Measurements from ENCODE around the gene GTF2B. TPM values are rescaled to one million over a fixed set of nuclear protein-coding genes. Genes with fewer than 3 reads are reported as not detected.

Gene GTF2B
- total and polyA plus RNA-seq, 9 of the 15 experiments (the other 6 are each of a cell fraction or from before 2014, with no cell fraction given): 34.5 to 113 (median 66.0) TPM

DNA sequence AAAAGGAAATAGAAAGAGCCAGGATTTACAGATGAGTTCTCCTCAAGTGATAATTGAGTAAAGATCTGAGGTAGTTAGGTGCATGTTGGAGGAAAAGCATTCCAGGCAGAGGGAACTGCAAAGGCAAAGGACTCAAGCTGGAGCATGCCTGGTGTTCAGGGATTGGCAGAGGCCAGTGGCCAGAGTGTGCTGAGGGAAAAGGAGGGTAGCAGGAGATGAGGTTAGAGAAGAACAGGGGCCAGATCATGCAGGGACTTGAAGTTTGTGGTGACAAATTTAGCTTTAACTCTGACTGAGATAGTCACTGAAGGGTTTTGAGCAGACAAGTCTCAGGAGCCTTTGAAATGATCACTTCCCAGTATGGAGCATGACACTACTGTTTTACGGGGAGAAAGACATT lies 19.0 kb upstream of the GTF2B start (continued):
- TF ChIP-seq, protein P1, sequence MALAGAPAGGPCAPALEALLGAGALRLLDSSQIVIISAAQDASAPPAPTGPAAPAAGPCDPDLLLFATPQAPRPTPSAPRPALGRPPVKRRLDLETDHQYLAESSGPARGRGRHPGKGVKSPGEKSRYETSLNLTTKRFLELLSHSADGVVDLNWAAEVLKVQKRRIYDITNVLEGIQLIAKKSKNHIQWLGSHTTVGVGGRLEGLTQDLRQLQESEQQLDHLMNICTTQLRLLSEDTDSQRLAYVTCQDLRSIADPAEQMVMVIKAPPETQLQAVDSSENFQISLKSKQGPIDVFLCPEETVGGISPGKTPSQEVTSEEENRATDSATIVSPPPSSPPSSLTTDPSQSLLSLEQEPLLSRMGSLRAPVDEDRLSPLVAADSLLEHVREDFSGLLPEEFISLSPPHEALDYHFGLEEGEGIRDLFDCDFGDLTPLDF (CRISPR knock-in tag; IDR thresholded peaks at IDR 0.05): no peak
- TF ChIP-seq ZKSCAN3 (CRISPR knock-in tag; IDR thresholded peaks at IDR 0.05) (no peak), E2F3 (CRISPR knock-in tag; IDR thresholded peaks at IDR 0.05) (no peak), ZNF551 (CRISPR knock-in tag; IDR thresholded peaks at IDR 0.05) (no peak), HLTF (IDR thresholded peaks at IDR 0.05) (no peak), FOS (IDR thresholded peaks at IDR 0.05; ENCODE audit: extremely low read depth, insufficient read length) (no peak), MYBL2 (IDR thresholded peaks at IDR 0.05; ENCODE audit: low read depth) (no peak), MYBL2 (CRISPR knock-in tag; IDR thresholded peaks at IDR 0.05; ENCODE audit: borderline replicate concordance) (no peak)
- TF ChIP-seq, protein P2, sequence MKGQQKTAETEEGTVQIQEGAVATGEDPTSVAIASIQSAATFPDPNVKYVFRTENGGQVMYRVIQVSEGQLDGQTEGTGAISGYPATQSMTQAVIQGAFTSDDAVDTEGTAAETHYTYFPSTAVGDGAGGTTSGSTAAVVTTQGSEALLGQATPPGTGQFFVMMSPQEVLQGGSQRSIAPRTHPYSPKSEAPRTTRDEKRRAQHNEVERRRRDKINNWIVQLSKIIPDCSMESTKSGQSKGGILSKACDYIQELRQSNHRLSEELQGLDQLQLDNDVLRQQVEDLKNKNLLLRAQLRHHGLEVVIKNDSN (CRISPR knock-in tag; IDR thresholded peaks at IDR 0.05): no peak

DNA sequence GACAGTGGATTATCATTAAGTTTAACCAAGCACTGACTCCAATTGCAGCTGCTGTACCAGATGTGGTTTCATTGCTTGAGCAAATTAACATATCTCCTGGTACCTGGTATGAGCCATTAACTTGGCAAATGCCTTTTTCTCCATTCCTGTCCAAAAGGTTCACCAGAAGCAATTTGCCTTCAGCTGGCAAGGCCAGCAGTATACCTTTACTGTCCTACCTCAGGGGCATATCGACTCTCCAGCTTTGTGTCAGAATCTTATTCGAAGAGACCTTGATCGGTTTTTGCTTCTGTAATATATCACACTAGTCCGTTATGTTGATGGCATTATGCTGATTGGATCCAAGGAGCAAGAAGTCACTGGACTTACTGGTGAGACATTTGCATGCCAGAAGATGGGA lies 9.5 kb upstream of the GTF2B start:
- Histone ChIP-seq H3K4me1 (replicated peaks in 1 of 2; ENCODE audit: control insufficient read depth in 2 of 2, insufficient read depth in 2 of 2, low read length in 2 of 2) (no peaks in the 10 kb centered on the region), H3K9me1 (ENCODE audit: control insufficient read depth, insufficient read depth, low read length) (no peaks in the 10 kb centered on the region), H2AFZ (ENCODE audit: low read depth, low read length) (no peak overlapping the region), H3K36me3 (ENCODE audit: control insufficient read depth, insufficient read depth, low read length) (no peaks in the 10 kb centered on the region), H4K20me1 (replicated peaks; ENCODE audit: control insufficient read depth, insufficient read depth, low read length) (no peaks in the 10 kb centered on the region), H3K4me2 (ENCODE audit: insufficient read depth, low read length) (no peak overlapping the region), H3K27ac (ENCODE audit: extremely low read depth, low read depth, low read length) (no peak overlapping the region), H3K9ac (ENCODE audit: insufficient read depth in 1 of 2, low read depth in 2 of 2, low read length in 2 of 2) (no peak overlapping the region), H3K9me3 (replicated peaks; ENCODE audit: control insufficient read depth, insufficient read depth, low read depth, low read length) (no peaks in the 10 kb centered on the region), H3K79me2 (ENCODE audit: control insufficient read depth, insufficient read depth, low read length) (no peaks in the 10 kb centered on the region), H3K4me3 (no peak overlapping the region), H3K27me3 (ENCODE audit: control insufficient read depth in 2 of 2, insufficient read depth in 2 of 2, low read length in 2 of 2) (no peaks in the 10 kb centered on the region)
- ATAC-seq (no peak), FAIRE-seq (no peak), DNase-seq (ENCODE audit: extremely low read depth in 1 of 4, low spot score in 3 of 4) (no peak)
- BruUV-seq (replicated peaks): no TSS peak
- in situ Hi-C loops (cut with MboI) (no loop called here), intact Hi-C loops (cut with micrococcal nuclease) (no loop called here)
- TF ChIP-seq UBTF (IDR thresholded peaks at IDR 0.05; ENCODE audit: borderline replicate concordance in 1 of 2, low read depth in 2 of 2, low read length in 2 of 2): no peak
- TF ChIP-seq PHB (CRISPR knock-in tag; IDR thresholded peaks at IDR 0.05): no peak
- no peak for TF ChIP-seq DMBX1 (CRISPR knock-in tag; IDR thresholded peaks at IDR 0.05; ENCODE audit: borderline replicate concordance)
- no peak for TF ChIP-seq JUNB (CRISPR knock-in tag; conservative IDR thresholded peaks at IDR 0.05)
- no peak for TF ChIP-seq TCF3 (CRISPR knock-in tag; IDR thresholded peaks at IDR 0.05)
- no peak for TF ChIP-seq NEUROD1 (IDR thresholded peaks at IDR 0.05; ENCODE audit: borderline replicate concordance, low read depth, low read length, partially characterized antibody)
- TF ChIP-seq SRF (CRISPR knock-in tag; IDR thresholded peaks at IDR 0.05): no peak
- 0% methylated on average over 4 of the region's 4 CpGs for WGBS (ENCODE audit: insufficient coverage, low coverage, missing lambda C conversion rate)
- CTCF ChIA-PET (ENCODE audit: low intra/inter-chr PET ratio): no interaction called here
- POLR2A ChIA-PET: no interaction called here

Measured in K562 (cell line).